NCI-H226 (cell line): ENCODE results near the gene TMEM186.
"Not testable (repeated sequence)": the region's sequence is repeated elsewhere in the genome, so short reads cannot be mapped to it uniquely, and the experiment has no call there.

Source experiments
- DNase-seq: peaks from one replicate; pipeline ENCODE4 v3.0.0-alpha.2; 2015

TMEM186 gene, protein sequence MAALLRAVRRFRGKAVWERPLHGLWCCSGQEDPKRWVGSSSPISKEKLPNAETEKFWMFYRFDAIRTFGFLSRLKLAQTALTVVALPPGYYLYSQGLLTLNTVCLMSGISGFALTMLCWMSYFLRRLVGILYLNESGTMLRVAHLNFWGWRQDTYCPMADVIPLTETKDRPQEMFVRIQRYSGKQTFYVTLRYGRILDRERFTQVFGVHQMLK

DNA sequence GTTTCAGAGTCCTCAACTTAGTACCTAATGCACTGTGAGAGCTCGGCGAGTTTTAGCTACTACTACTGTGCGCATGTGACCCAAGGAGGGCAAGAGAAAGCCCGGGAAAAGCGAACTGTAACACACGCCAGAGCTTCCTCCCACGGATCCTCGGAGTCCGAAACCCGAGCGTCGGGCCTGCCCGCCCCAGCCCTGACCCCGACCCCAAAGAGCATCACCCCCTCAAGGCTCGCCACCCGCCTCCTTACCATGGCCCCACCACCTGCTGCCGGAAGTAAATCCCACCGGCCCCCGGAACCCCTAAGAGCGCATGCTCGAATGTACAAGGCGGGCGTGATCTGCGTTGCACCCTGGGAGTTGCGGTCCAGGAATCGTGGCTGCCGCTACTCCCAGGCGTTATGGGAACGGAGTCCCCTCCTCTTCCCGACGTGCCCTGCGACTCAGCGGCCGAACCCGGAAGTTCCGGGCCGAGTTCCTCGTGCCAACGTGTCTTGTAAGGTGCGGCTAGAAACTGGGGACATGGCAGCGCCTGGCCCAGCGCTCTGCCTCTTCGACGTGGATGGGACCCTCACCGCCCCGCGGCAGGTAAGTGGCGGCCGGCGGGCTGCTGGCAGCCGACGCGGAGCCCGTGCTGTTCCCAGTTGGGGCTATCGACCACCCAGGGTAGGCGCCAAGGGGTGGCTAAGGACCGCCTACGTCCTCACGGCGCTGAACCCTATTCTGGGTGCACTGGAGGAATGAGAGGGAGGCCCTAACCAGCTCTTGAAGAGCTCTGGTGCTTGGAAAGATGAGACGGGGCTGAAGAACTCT is at the start of gene TMEM186, which contains the start of gene PMM2:
Gene TMEM186 (minus strand): TSS at position 276 of the 810 bp plus-strand sequence. CDS start 25 bp downstream, at position 251.
Gene PMM2 (plus strand): TSS at position 476 of the 810 bp plus-strand sequence. CDS start 44 bp downstream, at position 520.
- DNase-seq: peak; percentile 97

GRCh38 chr16:8847145-8847544 is 49.7 kb upstream of the TMEM186 start:
- no peak for DNase-seq

- no peak for DNase-seq
These were observed 49.0 kb upstream of the TMEM186 start for GRCh38 chr16:8846401-8846932.

DNA sequence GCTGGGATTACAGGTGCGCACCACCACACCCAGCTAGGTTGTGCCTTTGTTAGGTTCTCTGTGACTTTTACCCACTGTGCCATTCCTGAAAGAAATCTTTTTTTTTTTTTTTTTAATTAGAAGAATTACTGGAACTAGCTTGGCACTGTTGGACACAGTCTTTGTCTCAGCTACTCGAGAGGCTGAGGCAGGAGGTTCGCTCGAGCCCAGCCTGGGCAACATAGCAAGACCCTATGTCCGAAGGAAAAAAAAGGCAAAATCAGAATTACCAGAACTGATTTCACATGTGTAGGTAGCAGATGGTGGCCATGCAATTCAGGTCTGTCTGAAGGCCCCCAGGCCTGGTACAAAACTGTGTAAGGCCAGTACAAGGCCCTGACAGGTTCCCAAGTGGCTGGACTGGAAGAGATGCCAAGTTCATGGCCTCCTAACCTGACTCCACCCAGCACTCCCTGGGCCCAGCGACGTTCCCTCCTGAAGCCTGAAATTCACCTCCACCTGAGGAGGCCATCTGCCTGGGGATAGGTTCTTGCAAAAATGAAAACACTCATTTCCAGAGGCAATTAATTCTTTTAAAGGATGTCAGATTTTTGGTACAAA is 48.4 kb upstream of the TMEM186 start:
- no peak for DNase-seq

- DNase-seq: not testable (repeated sequence)
These were observed 45.9 kb upstream of the TMEM186 start for GRCh38 chr16:8843296-8843695.

DNA sequence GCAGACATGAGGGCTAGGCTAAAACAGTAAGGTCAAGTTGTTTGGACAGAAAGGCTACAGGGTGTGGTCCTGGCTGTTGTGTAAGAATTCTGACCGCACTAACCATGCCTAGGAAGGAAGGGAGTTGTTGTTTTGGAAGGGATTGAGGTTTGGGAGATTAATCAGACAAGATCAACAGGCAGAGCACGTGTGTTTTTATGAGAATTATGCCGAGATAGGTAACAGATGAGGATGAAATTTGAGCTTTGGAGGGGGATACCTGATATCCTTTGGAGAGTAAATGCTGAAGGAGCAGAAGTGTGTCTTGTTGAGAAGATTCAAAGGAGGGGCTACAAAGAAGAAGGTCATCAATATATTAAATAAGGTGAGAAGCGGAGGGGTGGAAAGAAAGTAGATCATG is 44.6 kb upstream of the TMEM186 start:
- not testable (repeated sequence) for DNase-seq

GRCh38 chr16:8837594-8837993 is 40.2 kb upstream of the TMEM186 start:
- DNase-seq: not testable (repeated sequence)

- not testable (repeated sequence) for DNase-seq
These were observed 39.4 kb upstream of the TMEM186 start for GRCh38 chr16:8836797-8837196.

DNA sequence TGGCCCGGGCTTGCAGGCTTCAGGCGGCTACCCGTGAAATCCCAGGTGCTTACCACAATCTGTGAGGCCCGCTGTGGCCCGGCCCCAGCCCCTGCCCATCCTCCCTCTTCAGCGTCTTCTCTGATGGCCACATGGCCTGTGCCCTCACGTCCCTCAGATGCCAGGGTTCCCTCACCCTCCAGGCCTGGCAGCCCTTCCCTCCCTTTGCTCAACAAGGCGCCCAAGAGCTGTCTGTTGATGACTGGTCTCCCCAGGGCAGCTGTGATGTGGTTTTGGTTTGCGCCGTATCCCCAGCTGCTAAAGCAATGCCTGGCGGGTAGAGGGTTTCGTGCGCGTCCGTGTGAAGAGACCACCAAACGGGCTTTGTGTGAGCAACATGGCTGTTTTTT is 35.3 kb upstream of the TMEM186 start:
- DNase-seq: no peak

DNA sequence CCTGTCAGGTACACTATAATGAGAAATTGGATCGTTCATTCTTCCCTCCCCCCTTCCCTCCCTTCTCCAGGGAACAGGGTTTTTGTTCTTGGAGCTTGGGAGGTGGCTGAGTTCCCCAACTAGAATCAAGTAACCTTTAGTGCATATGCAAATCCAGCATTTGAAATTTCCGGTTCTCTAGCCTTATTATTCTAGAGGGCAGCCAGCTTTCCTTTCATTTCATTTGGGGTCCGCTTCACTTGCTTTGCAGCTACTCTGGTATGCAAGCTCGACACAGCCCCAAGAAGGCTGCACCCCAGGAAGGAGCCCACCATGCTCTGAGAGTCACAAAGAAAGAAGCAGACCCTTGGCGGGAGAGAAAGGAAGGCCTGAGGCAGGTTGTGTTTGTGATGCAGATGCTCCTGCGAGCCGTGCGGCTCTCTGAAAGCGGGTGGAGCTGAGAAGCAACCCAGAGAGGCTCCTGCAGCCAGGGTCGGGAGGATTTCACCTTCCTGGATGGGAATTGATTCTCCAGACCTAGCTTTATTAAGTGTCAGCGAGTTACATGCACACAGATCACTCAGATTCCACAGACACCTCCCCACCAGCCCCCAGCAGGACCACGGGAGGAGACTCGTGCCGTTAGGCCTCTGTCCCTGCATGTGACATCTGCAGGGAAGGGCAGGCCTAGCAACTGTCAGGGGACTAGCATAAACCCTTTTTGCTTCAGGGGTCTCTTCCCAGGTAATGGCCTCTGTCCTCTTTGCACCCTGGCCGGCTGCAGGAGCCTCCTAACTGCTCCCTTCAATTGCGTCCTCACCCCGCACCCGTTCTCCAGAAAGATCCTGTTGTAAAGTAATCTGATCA is 34.7 kb upstream of the TMEM186 start:
- DNase-seq: no peak

DNA sequence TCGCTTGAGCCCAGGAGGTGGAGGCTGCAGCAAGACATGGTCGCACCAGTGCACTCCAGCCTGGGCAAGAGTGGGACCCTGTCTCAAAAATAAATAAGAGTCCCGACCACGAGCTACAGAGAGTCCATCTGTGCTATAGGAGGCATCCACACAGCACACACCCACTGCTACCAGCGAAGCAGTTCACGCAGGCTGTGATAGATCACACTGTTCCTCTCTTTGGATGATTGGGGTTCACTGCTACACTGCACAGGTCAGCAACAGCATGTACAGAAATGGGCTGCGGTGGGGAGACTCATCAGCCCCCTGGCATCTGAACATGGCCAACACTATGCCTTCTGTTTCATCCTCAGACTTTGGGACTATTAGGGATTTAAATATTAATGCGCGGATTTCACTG is 34.0 kb upstream of the TMEM186 start:
- no peak for DNase-seq

DNA sequence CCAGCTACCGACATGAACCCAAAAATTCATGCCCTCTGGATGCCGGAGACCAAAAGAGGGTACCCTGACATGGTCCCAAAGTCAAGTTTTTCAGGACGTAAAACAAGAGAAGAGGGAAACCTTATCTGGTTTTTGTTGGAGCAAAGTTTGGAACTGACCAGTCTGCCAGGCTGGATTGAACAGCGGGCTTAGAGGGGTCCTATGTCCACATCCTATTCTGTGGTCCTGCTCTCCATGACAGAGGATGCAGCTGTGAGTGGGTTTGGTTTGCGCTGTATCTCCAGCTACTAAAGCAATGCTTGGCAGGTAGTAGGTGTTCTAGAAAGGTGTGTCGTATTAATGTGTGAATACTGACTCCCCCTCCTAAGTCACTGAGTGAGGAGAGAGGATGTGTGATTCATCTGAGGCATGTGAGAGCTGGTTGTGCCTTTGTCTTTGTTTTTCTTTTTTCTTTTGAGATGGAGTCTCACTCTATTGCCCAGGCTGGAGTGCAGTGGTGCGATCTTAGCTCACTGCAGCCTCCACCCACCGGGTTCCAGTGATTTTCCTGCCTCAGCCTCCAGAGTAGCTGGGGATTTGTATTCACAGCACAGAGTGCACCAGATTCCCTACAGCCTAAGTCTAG is 31.2 kb upstream of the TMEM186 start:
- no peak for DNase-seq

DNA sequence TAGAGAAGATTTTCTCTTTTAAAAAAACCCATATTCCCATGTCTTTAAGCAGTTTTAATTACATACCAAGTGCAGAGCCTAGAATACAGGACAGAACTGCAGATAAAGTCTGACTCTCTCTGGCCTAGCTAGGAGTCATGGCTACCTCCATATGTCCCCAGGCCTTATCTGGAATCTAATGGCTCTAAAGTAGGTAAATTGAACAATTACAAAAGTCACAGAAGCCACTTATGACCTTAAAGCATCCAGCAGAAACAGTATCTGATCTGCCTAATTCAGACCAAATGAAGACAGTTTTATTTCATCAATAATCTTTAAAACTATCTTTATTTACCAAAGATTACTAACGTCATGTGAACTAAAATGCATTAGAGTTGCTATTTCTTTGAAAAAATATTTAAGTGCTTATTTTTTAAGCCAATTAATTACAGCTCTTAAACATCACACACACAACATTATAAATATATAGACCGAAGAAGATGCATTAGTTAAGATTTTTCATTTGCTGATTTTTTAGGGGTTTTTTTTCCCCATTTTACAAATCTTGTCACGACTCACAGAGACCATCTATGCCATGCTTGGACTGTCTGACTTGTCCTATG is 28.9 kb upstream of the TMEM186 start:
- DNase-seq: no peak

DNA sequence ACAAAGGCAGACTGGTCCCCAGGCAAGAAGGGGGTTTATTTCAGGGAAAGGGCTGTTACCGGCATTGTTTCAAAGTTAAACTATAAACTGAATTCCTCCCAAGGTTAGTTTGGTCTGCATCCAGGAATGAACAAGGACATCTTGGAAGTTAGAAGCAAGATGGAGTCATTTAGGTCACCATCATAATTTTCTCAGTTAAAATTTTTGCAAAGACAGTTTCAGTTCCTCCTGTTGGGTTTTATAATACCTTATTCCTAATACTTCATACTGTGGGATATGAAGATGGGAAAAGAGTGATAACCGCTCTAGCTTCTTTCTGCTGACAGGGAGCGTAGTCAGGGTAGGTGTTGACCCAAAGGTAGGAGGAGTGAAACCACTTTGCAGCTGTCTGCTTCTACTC is 25.0 kb upstream of the TMEM186 start:
- no peak for DNase-seq

GRCh38 chr16:8819411-8820034 is 22.1 kb upstream of the TMEM186 start:
- DNase-seq: no peak

- DNase-seq: no peak
These were observed 21.2 kb upstream of the TMEM186 start for GRCh38 chr16:8818504-8819270.

GRCh38 chr16:8816967-8817655 is 19.7 kb upstream of the TMEM186 start:
- DNase-seq: no peak

DNA sequence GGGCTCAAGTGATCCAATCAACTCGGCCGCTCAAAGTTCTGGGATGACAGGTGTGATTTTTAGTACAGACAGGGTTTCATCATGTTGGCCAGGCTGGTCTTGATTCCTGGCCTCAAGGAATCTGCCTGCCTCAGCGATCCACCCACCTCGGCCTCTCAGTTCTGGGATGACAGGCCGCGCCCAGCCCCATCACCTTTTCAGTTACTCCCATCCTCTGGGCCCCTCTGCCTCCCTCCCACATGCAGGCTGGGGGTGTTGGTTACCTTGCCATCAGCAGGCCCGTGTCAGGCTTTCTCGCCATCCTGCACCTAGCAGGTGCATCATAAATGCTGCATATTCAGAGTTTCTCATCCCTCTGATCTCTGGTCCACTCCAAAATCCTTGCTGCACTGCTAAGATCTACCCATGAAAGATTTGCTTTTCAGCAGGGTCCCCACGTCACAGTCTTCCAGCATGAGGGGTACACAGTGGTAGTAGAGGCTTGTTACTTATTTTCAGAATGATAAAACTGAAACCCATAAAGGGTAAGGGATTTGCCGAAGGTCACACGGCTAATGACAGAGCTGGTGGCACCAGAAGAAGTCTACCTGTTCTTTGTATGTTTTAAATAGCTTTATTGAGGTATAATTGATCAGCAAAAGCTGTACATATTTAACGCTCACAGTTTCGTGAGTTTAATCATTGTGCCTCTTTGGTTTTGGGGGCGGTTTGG is 16.8 kb upstream of the TMEM186 start:
- DNase-seq: no peak
